Large intestine (tissue), 3 donors: Measurements from ENCODE around the gene PRDX2. TPM values are rescaled to one million over a fixed set of nuclear protein-coding genes. Genes with fewer than 3 reads are reported as not detected.

ENCODE experiments used
- DNase-seq, 2 donors: peaks; one replicate each; pipeline versions ENCODE4 v3.0.0 to v3.0.0-alpha.2; 2013
- H3K27ac ChIP-seq: one replicate; pipeline ENCODE4 v1.5.1; 2013; ENCODE audit warnings: low read length
- H3K27me3 ChIP-seq: 2 replicates; pipeline ENCODE4 v1.6.1; 2013; ENCODE audit warnings: low read length; ENCODE audit not compliant: control insufficient read depth, insufficient read depth
- H3K36me3 ChIP-seq: 2 replicates; pipeline ENCODE4 v1.6.1; 2013; ENCODE audit warnings: low read length; ENCODE audit not compliant: control insufficient read depth, insufficient read depth
- H3K4me1 ChIP-seq: one replicate; pipeline ENCODE4 v1.6.1; 2013; ENCODE audit warnings: low read length; ENCODE audit not compliant: control insufficient read depth, insufficient read depth
- H3K4me3 ChIP-seq: one replicate; pipeline ENCODE4 v1.5.1; 2013; ENCODE audit warnings: low read length
- H3K9me3 ChIP-seq: one replicate; pipeline ENCODE4 v1.6.1; 2013; ENCODE audit warnings: mild to moderate bottlenecking, low read depth, low read length, moderate library complexity; ENCODE audit not compliant: control insufficient read depth
- WGBS: methylation state at CpG from one replicate; pipeline ENCODE4 v1.1.5; 2013; ENCODE audit warnings: low lambda C conversion rate; ENCODE audit not compliant: insufficient coverage; 5-methylcytosine and 5-hydroxymethylcytosine counted together
- polyA plus RNA-seq: library from polyadenylated mRNA; unstranded; fragments of 120-200 nt; gene quantifications from one replicate; pipeline ENCODE4 v1.2.1, GENCODE V29; 2013

The PRDX2 gene
- polyA plus RNA-seq, 1 donor: 271 TPM

GRCh38 chr19:12767666-12768065 lies 33.9 kb downstream of the PRDX2 start:
- 100% methylated on average over 1 of the region's 15 CpGs for WGBS

GRCh38 chr19:12767150-12767549 lies 34.5 kb downstream of the PRDX2 start:
- Histone ChIP-seq H3K9me3 (peaks cover 4% of the 10 kb centered on the region), H3K4me3 (no peak overlapping the region), H3K36me3 (peaks cover 69% of the 10 kb centered on the region), H3K27me3 (no peaks in the 10 kb centered on the region), H3K4me1 (peaks cover 3% of the 10 kb centered on the region), H3K27ac (no peak overlapping the region)
- no CpG with 5 or more reads among the region's 11 CpGs for WGBS
- DNase-seq: no peak

More at GRCh38 chr19:12767666-12768065, 33.9 kb downstream of the PRDX2 start:
- Histone ChIP-seq H3K27ac (no peak overlapping the region), H3K36me3 (peaks cover 70% of the 10 kb centered on the region), H3K9me3 (peaks cover 4% of the 10 kb centered on the region), H3K4me3 (no peak overlapping the region), H3K27me3 (no peaks in the 10 kb centered on the region), H3K4me1 (peaks cover 3% of the 10 kb centered on the region)
- no peak for DNase-seq

GRCh38 chr19:12766051-12766521 lies 35.5 kb downstream of the PRDX2 start:
- H3K4me3 ChIP-seq: peak overlapping the region; percentile 40
- H3K27me3 ChIP-seq: no peaks in the 10 kb centered on the region
- peaks cover 3% of the 10 kb centered on the region for H3K4me1 ChIP-seq
- H3K9me3 ChIP-seq: peaks cover 4% of the 10 kb centered on the region
- DNase-seq: peak; percentile 78 to 88
- WGBS: 6% methylated on average over 3 of the region's 30 CpGs
- H3K36me3 ChIP-seq: peaks cover 66% of the 10 kb centered on the region
- peak overlapping the region; percentile 79 for H3K27ac ChIP-seq

- WGBS: 100% methylated on average over 1 of the region's 16 CpGs
- peaks cover 57% of the 10 kb centered on the region for H3K36me3 ChIP-seq
- H3K4me3 ChIP-seq: no peak overlapping the region
- no peak for DNase-seq
- no peak overlapping the region for H3K27ac ChIP-seq
- H3K9me3 ChIP-seq: peaks cover 7% of the 10 kb centered on the region
- H3K27me3 ChIP-seq: no peaks in the 10 kb centered on the region
- H3K4me1 ChIP-seq: peaks cover 3% of the 10 kb centered on the region
These were observed 36.9 kb downstream of the PRDX2 start for GRCh38 chr19:12764698-12765097.

- H3K4me3 ChIP-seq: no peak overlapping the region
- H3K27ac ChIP-seq: no peak overlapping the region
- peaks cover 4% of the 10 kb centered on the region for H3K4me1 ChIP-seq
- no peak for DNase-seq
- H3K36me3 ChIP-seq: peaks cover 50% of the 10 kb centered on the region
- H3K27me3 ChIP-seq: no peaks in the 10 kb centered on the region
- no CpG with 5 or more reads among the region's 11 CpGs for WGBS
- H3K9me3 ChIP-seq: peaks cover 7% of the 10 kb centered on the region
These were observed 38.5 kb downstream of the PRDX2 start for GRCh38 chr19:12763100-12763499.

GRCh38 chr19:12759686-12760085 lies 41.9 kb downstream of the PRDX2 start:
- Histone ChIP-seq H3K27ac (no peak overlapping the region), H3K27me3 (peaks cover 2% of the 10 kb centered on the region), H3K4me3 (no peak overlapping the region), H3K9me3 (peaks cover 7% of the 10 kb centered on the region), H3K4me1 (peaks cover 5% of the 10 kb centered on the region), H3K36me3 (peaks cover 25% of the 10 kb centered on the region)
- WGBS: no CpG with 5 or more reads among the region's 6 CpGs
- no peak for DNase-seq

GRCh38 chr19:12757544-12758274 lies 43.9 kb downstream of the PRDX2 start:
- H3K36me3 ChIP-seq: peaks cover 8% of the 10 kb centered on the region
- H3K4me1 ChIP-seq: peaks cover 5% of the 10 kb centered on the region
- peak; percentile 73 to 74 for DNase-seq
- WGBS: no CpG with 5 or more reads among the region's 60 CpGs
- H3K27ac ChIP-seq: no peak overlapping the region
- H3K9me3 ChIP-seq: peaks cover 3% of the 10 kb centered on the region
- peak overlapping the region; percentile 21 for H3K4me3 ChIP-seq
- H3K27me3 ChIP-seq: peaks cover 16% of the 10 kb centered on the region

- H3K4me1 ChIP-seq: peaks cover 5% of the 10 kb centered on the region
- H3K4me3 ChIP-seq: no peak overlapping the region
- H3K27ac ChIP-seq: no peak overlapping the region
- DNase-seq: no peak
- H3K27me3 ChIP-seq: peaks cover 22% of the 10 kb centered on the region
- no peaks in the 10 kb centered on the region for H3K36me3 ChIP-seq
- 60% methylated on average over 1 of the region's 19 CpGs for WGBS
- peaks cover 3% of the 10 kb centered on the region for H3K9me3 ChIP-seq
These were observed 45.3 kb downstream of the PRDX2 start for GRCh38 chr19:12756150-12756883.

GRCh38 chr19:12754465-12755196 lies 47.0 kb downstream of the PRDX2 start:
- no peak overlapping the region for H3K27ac ChIP-seq
- no peak overlapping the region for H3K4me3 ChIP-seq
- DNase-seq: no peak
- peaks cover 33% of the 10 kb centered on the region for H3K27me3 ChIP-seq
- peaks cover 5% of the 10 kb centered on the region for H3K4me1 ChIP-seq
- H3K9me3 ChIP-seq: no peaks in the 10 kb centered on the region
- H3K36me3 ChIP-seq: no peaks in the 10 kb centered on the region
- whole genome bisulfite sequencing: no CpG with 5 or more reads among the region's 50 CpGs
